ENCODE data around the gene RAN.
"Not testable (repeated sequence)": the region's sequence is repeated elsewhere in the genome, so short reads cannot be mapped to it uniquely, and the experiment has no call there.

The RAN gene

DNA sequence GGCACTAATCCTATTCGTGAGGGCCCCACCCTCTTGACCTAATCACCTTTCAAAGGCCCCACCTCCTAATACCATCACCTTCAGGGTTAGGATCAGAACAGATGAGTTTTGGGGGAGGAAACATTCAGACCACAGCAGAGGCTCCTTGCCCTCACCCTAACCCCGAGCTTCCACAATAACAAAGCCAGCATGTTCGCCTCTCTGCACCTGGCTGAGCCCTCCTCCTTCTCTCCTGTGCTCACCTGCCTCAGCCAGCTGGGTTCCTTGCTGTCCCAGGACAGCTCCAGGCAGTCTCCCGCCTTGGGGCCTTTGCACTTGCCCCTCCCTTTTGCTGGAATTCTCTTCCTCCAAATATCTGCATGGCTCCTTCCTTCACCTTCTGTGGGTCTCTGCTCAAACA is 9.7 kb upstream of the RAN start:
- Histone ChIP-seq H3K9me2 (replicated peaks; ENCODE audit: insufficient read depth, low read length) (no peaks in the 10 kb centered on the region), H3K4me1 (ENCODE audit: low read length) (no peaks in the 10 kb centered on the region), H3K4me3 (ENCODE audit: low read length) (no peak overlapping the region), H3K27ac (ENCODE audit: low read length) (no peak overlapping the region), H2AFZ (ENCODE audit: low read length) (no peak overlapping the region), H3K4me2 (ENCODE audit: low read depth, low read length) (no peak overlapping the region), H4K20me1 (ENCODE audit: insufficient read depth, low read length) (no peaks in the 10 kb centered on the region), H3K36me3 (replicated peaks; ENCODE audit: insufficient read depth, low read length) (no peaks in the 10 kb centered on the region), H3K9ac (ENCODE audit: low read length) (no peak overlapping the region), H3K27me3 (replicated peaks; ENCODE audit: insufficient read depth, low read length) (no peaks in the 10 kb centered on the region), H3K9me3 (replicated peaks; ENCODE audit: insufficient read depth, low read length) (no peaks in the 10 kb centered on the region), H3K79me2 (ENCODE audit: low read length) (no peaks in the 10 kb centered on the region), H3F3A (ENCODE audit: insufficient read depth, low read length) (no peaks in the 10 kb centered on the region)
- no peak for TF ChIP-seq EZH2 (optimal IDR thresholded peaks at IDR 0.05; ENCODE audit: low read depth, low read length)
- TF ChIP-seq, protein P1, sequence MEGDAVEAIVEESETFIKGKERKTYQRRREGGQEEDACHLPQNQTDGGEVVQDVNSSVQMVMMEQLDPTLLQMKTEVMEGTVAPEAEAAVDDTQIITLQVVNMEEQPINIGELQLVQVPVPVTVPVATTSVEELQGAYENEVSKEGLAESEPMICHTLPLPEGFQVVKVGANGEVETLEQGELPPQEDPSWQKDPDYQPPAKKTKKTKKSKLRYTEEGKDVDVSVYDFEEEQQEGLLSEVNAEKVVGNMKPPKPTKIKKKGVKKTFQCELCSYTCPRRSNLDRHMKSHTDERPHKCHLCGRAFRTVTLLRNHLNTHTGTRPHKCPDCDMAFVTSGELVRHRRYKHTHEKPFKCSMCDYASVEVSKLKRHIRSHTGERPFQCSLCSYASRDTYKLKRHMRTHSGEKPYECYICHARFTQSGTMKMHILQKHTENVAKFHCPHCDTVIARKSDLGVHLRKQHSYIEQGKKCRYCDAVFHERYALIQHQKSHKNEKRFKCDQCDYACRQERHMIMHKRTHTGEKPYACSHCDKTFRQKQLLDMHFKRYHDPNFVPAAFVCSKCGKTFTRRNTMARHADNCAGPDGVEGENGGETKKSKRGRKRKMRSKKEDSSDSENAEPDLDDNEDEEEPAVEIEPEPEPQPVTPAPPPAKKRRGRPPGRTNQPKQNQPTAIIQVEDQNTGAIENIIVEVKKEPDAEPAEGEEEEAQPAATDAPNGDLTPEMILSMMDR (IDR thresholded peaks at IDR 0.05; ENCODE audit: low read length), result no peak
- no peak for TF ChIP-seq EZH2phosphoT487 (IDR thresholded peaks at IDR 0.05; ENCODE audit: low read length)
- no peak for DNase-seq

DNA sequence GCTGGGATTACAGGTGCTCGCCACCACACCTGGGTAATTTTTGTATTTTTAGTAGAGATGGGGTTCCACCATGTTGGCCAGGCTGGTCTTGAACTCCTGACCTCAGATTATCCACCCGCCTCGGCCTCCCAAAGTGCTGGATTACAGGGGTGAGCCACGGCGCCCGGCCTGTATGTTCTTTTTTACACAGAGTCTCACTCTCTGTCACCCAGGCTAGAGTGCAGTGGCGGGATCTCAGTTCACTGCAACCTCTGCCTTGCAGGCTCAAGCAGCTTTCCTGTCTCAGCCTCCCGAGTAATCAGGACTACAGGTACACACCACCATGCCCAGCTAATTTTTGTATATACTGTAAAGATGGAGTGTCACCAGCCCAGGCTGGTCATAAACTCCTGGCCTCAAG is 9.1 kb upstream of the RAN start:
- H3K27ac ChIP-seq (ENCODE audit: low read length); H3K4me2 ChIP-seq (ENCODE audit: low read depth, low read length); H3K9me3 ChIP-seq (replicated peaks; ENCODE audit: insufficient read depth, low read length); H4K20me1 ChIP-seq (ENCODE audit: insufficient read depth, low read length); DNase-seq; H3K27me3 ChIP-seq (replicated peaks; ENCODE audit: insufficient read depth, low read length); H3K9ac ChIP-seq (ENCODE audit: low read length); H3K4me3 ChIP-seq (ENCODE audit: low read length); H2AFZ ChIP-seq (ENCODE audit: low read length); H3K79me2 ChIP-seq (ENCODE audit: low read length); H3K9me2 ChIP-seq (replicated peaks; ENCODE audit: insufficient read depth, low read length); H3K4me1 ChIP-seq (ENCODE audit: low read length); H3F3A ChIP-seq (ENCODE audit: insufficient read depth, low read length); H3K36me3 ChIP-seq (replicated peaks; ENCODE audit: insufficient read depth, low read length): not testable (repeated sequence)

DNA sequence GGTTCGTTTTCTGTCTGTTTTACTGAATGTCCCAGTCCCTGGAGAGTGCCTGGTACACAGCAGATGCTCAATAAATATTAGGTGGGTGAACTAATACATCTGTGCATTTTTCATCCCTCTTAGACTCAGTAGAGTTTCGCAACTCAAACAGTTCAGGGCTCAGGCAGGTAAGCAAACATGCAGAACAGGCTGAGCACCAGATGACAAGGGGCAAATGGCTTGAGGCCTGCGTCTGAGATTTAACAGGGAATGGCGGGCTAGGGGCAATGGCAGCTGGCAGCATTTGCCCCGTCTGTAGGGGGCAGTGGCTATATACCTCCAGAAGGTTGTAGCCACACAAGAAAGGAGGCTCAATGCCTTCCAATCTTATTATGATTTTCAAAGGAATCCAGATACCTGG is 8.6 kb upstream of the RAN start:
- no peak for TF ChIP-seq EZH2 (optimal IDR thresholded peaks at IDR 0.05; ENCODE audit: low read depth, low read length)
- TF ChIP-seq, protein P1 (IDR thresholded peaks at IDR 0.05; ENCODE audit: low read length), result no peak
- no peak for TF ChIP-seq EZH2phosphoT487 (IDR thresholded peaks at IDR 0.05; ENCODE audit: low read length)
- H3K9ac ChIP-seq (ENCODE audit: low read length), result no peak overlapping the region

DNA sequence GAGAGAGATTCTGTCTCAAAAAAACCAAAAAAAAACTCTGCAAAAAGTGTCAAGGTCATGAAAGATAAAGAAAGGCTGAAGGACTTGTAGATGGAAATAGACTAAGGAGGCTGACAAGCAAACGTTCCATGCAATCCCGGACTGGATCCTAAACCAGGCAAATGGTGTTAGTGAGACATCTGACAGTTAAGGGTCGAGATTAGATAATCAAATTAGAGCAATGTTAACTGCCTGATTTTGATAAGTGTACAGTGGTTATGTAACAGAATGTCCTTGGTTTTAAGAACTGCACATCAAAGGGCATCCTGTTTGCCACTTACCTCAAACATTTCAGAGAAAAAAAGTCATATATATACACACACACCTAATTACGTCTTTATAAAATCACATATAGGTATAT is 3.5 kb upstream of the RAN start:
- no peak overlapping the region for H3K27ac ChIP-seq (ENCODE audit: low read length)
- H2AFZ ChIP-seq (ENCODE audit: low read length), result no peak overlapping the region
- no peaks in the 10 kb centered on the region for H3K27me3 ChIP-seq (replicated peaks; ENCODE audit: insufficient read depth, low read length)
- no peaks in the 10 kb centered on the region for H3K9me3 ChIP-seq (replicated peaks; ENCODE audit: insufficient read depth, low read length)
- peaks cover 11% of the 10 kb centered on the region for H3K79me2 ChIP-seq (ENCODE audit: low read length)
- no peaks in the 10 kb centered on the region for H3K4me1 ChIP-seq (ENCODE audit: low read length)
- H3K9ac ChIP-seq (ENCODE audit: low read length), result no peak overlapping the region
- no peaks in the 10 kb centered on the region; the same call in 1 of the 2 replicates for H3K36me3 ChIP-seq (replicated peaks; ENCODE audit: insufficient read depth, low read length)
- H3K4me2 ChIP-seq (ENCODE audit: low read depth, low read length), result no peak overlapping the region
- H3K4me3 ChIP-seq (ENCODE audit: low read length), result no peak overlapping the region
- H4K20me1 ChIP-seq (ENCODE audit: insufficient read depth, low read length), result no peaks in the 10 kb centered on the region
- 0 out of 2 replicates have a peak, but pooled peaks cover 4% of the 10 kb centered on the region for H3F3A ChIP-seq (ENCODE audit: insufficient read depth, low read length)
- TF ChIP-seq EZH2phosphoT487 (IDR thresholded peaks at IDR 0.05; ENCODE audit: low read length), result no peak
- TF ChIP-seq EZH2 (optimal IDR thresholded peaks at IDR 0.05; ENCODE audit: low read depth, low read length), result no peak
- no peaks in the 10 kb centered on the region for H3K9me2 ChIP-seq (replicated peaks; ENCODE audit: insufficient read depth, low read length)
- no peak for DNase-seq

More for the DNA sequence above, 8.6 kb upstream of the RAN start:
- Histone ChIP-seq H3K4me3 (ENCODE audit: low read length) (no peak overlapping the region), H4K20me1 (ENCODE audit: insufficient read depth, low read length) (no peaks in the 10 kb centered on the region), H3K27ac (ENCODE audit: low read length) (no peak overlapping the region), H3K4me2 (ENCODE audit: low read depth, low read length) (no peak overlapping the region), H2AFZ (ENCODE audit: low read length) (no peak overlapping the region), H3F3A (ENCODE audit: insufficient read depth, low read length) (no peaks in the 10 kb centered on the region), H3K9me3 (replicated peaks; ENCODE audit: insufficient read depth, low read length) (no peaks in the 10 kb centered on the region), H3K36me3 (replicated peaks; ENCODE audit: insufficient read depth, low read length) (no peaks in the 10 kb centered on the region), H3K9me2 (replicated peaks; ENCODE audit: insufficient read depth, low read length) (no peaks in the 10 kb centered on the region), H3K79me2 (ENCODE audit: low read length) (no peaks in the 10 kb centered on the region), H3K4me1 (ENCODE audit: low read length) (no peaks in the 10 kb centered on the region), H3K27me3 (replicated peaks; ENCODE audit: insufficient read depth, low read length) (no peaks in the 10 kb centered on the region)
- DNase-seq, result no peak
